ENCODE results near the gene HDAC4.

DNA sequence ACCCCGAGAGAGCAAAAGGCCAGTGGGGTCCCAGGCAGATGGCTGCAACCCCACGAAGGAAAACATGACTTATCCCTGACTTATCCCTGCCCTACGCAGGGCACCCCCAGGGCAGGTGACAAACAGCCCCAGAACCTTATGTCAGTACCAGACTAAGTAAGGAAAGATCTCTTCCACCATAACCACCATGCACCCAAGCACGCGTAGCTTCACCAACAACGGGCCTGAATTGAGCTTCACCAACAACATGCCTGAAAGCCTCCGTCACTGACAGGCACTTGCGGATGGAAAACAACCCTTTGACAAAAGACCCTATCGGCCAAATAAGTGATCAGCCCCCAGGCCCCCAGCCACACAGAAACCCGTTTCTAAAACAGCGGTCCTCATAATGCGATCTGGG lies 34.1 kb downstream of the HDAC4 start:
- TF ChIP-seq ZNF549 (tag by site-specific recombination; IDR thresholded peaks at IDR 0.05), result no peak
- TF ChIP-seq, protein P1, sequence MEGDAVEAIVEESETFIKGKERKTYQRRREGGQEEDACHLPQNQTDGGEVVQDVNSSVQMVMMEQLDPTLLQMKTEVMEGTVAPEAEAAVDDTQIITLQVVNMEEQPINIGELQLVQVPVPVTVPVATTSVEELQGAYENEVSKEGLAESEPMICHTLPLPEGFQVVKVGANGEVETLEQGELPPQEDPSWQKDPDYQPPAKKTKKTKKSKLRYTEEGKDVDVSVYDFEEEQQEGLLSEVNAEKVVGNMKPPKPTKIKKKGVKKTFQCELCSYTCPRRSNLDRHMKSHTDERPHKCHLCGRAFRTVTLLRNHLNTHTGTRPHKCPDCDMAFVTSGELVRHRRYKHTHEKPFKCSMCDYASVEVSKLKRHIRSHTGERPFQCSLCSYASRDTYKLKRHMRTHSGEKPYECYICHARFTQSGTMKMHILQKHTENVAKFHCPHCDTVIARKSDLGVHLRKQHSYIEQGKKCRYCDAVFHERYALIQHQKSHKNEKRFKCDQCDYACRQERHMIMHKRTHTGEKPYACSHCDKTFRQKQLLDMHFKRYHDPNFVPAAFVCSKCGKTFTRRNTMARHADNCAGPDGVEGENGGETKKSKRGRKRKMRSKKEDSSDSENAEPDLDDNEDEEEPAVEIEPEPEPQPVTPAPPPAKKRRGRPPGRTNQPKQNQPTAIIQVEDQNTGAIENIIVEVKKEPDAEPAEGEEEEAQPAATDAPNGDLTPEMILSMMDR (tag by site-specific recombination; IDR thresholded peaks at IDR 0.05), result no peak
- TF ChIP-seq, protein P2, sequence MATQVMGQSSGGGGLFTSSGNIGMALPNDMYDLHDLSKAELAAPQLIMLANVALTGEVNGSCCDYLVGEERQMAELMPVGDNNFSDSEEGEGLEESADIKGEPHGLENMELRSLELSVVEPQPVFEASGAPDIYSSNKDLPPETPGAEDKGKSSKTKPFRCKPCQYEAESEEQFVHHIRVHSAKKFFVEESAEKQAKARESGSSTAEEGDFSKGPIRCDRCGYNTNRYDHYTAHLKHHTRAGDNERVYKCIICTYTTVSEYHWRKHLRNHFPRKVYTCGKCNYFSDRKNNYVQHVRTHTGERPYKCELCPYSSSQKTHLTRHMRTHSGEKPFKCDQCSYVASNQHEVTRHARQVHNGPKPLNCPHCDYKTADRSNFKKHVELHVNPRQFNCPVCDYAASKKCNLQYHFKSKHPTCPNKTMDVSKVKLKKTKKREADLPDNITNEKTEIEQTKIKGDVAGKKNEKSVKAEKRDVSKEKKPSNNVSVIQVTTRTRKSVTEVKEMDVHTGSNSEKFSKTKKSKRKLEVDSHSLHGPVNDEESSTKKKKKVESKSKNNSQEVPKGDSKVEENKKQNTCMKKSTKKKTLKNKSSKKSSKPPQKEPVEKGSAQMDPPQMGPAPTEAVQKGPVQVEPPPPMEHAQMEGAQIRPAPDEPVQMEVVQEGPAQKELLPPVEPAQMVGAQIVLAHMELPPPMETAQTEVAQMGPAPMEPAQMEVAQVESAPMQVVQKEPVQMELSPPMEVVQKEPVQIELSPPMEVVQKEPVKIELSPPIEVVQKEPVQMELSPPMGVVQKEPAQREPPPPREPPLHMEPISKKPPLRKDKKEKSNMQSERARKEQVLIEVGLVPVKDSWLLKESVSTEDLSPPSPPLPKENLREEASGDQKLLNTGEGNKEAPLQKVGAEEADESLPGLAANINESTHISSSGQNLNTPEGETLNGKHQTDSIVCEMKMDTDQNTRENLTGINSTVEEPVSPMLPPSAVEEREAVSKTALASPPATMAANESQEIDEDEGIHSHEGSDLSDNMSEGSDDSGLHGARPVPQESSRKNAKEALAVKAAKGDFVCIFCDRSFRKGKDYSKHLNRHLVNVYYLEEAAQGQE (tag by site-specific recombination; IDR thresholded peaks at IDR 0.05), result no peak
- no peak for TF ChIP-seq ZNF510 (tag by site-specific recombination; IDR thresholded peaks at IDR 0.05; ENCODE audit: insufficient replicate concordance)
